HEK293 (cell line): ENCODE results near the gene HOOK1.

Experiments
- KLF8 ChIP-seq: fragments of 450-650 bp; formaldehyde crosslinking; IDR thresholded peaks from 2 replicates; pipeline ENCODE4 v1.5.1; 2016; ENCODE audit warnings: missing biosample characterization, missing genetic modification characterization
- OSR2 ChIP-seq: fragments of 450-650 bp; formaldehyde crosslinking; IDR thresholded peaks from 2 replicates; pipeline ENCODE4 v1.5.1; 2016; ENCODE audit warnings: missing biosample characterization, missing genetic modification characterization
- PBX3 ChIP-seq: sonication (generic); formaldehyde crosslinking; IDR thresholded peaks from 2 replicates; pipeline ENCODE4 v1.8.1; 2022; ENCODE audit warnings: mild to moderate bottlenecking, moderate library complexity, missing genetic modification reagents
- SCRT1 ChIP-seq: fragments of 450-650 bp; formaldehyde crosslinking; IDR thresholded peaks from 2 replicates; pipeline ENCODE4 v1.5.1; 2016; ENCODE audit warnings: missing biosample characterization, missing genetic modification characterization, borderline replicate concordance
- SCRT2 ChIP-seq: fragments of 450-650 bp; formaldehyde crosslinking; IDR thresholded peaks from 2 replicates; pipeline ENCODE4 v1.5.1; 2016; ENCODE audit warnings: missing biosample characterization, missing genetic modification characterization
- SETDB1 ChIP-seq: IDR thresholded peaks from one replicate; pipeline ENCODE4 v1.6.1; 2017; ENCODE audit warnings: mild to moderate bottlenecking, low read length, moderate library complexity, mixed read lengths; ENCODE audit not compliant: insufficient read length
- SP7 ChIP-seq: fragments of 450-650 bp; formaldehyde crosslinking; IDR thresholded peaks from 2 replicates; pipeline ENCODE4 v1.5.1; 2016; ENCODE audit warnings: missing biosample characterization, missing genetic modification characterization
- YY1 ChIP-seq: fragments of 450-650 bp; formaldehyde crosslinking; IDR thresholded peaks from 2 replicates; pipeline ENCODE4 v1.5.1; 2018; ENCODE audit warnings: missing biosample characterization, missing genetic modification characterization
- ZBTB11 ChIP-seq: fragments of 450-650 bp; formaldehyde crosslinking; conservative IDR thresholded peaks from 2 replicates; pipeline ENCODE4 v1.5.1; 2016; ENCODE audit warnings: low read depth, missing biosample characterization, missing genetic modification characterization
- ZBTB17 ChIP-seq: fragments of 450-650 bp; formaldehyde crosslinking; IDR thresholded peaks from 2 replicates; pipeline ENCODE4 v1.5.1; 2016; ENCODE audit warnings: missing biosample characterization, missing genetic modification characterization
- ZBTB20 ChIP-seq: fragments of 450-650 bp; formaldehyde crosslinking; IDR thresholded peaks from 2 replicates; pipeline ENCODE4 v1.5.1; 2016; ENCODE audit warnings: missing biosample characterization, missing genetic modification characterization
- ZNF19 ChIP-seq: fragments of 450-650 bp; formaldehyde crosslinking; IDR thresholded peaks from 2 replicates; pipeline ENCODE4; 2016; ENCODE audit warnings: missing biosample characterization, missing genetic modification characterization, low read depth
- ZNF221 ChIP-seq: fragments of 450-650 bp; formaldehyde crosslinking; IDR thresholded peaks from 2 replicates; pipeline ENCODE4 v1.5.1; 2017; ENCODE audit warnings: missing biosample characterization, missing genetic modification characterization, borderline replicate concordance
- ZNF292 ChIP-seq: fragments of 450-650 bp; formaldehyde crosslinking; IDR thresholded peaks from 2 replicates; pipeline ENCODE4 v1.5.1; 2016; ENCODE audit warnings: low read depth, missing biosample characterization, missing genetic modification characterization, borderline replicate concordance
- ZNF311 ChIP-seq: fragments of 450-650 bp; formaldehyde crosslinking; IDR thresholded peaks from 2 replicates; pipeline ENCODE4 v1.5.1; 2017; ENCODE audit warnings: missing biosample characterization, missing genetic modification characterization, borderline replicate concordance
- ZNF335 ChIP-seq: fragments of 450-650 bp; formaldehyde crosslinking; conservative IDR thresholded peaks from 2 replicates; pipeline ENCODE4 v1.5.1; 2016; ENCODE audit warnings: missing biosample characterization, missing genetic modification characterization
- ZNF341 ChIP-seq: fragments of 450-650 bp; formaldehyde crosslinking; IDR thresholded peaks from 2 replicates; pipeline ENCODE4; 2016; ENCODE audit warnings: low read depth, missing biosample characterization, missing genetic modification characterization
- ZNF391 ChIP-seq: fragments of 450-650 bp; formaldehyde crosslinking; IDR thresholded peaks from 2 replicates; pipeline ENCODE4 v1.5.1; 2016; ENCODE audit warnings: low read depth, missing biosample characterization, missing genetic modification characterization, borderline replicate concordance
- ZNF473 ChIP-seq: fragments of 450-650 bp; formaldehyde crosslinking; IDR thresholded peaks from 2 replicates; pipeline ENCODE4 v1.5.1; 2017; ENCODE audit warnings: missing biosample characterization, missing genetic modification characterization
- ZNF501 ChIP-seq: fragments of 450-650 bp; formaldehyde crosslinking; IDR thresholded peaks from 2 replicates; pipeline ENCODE4 v1.5.1; 2016; ENCODE audit warnings: missing biosample characterization, missing genetic modification characterization
- ZNF600 ChIP-seq: fragments of 450-650 bp; formaldehyde crosslinking; IDR thresholded peaks from 2 replicates; pipeline ENCODE4 v1.5.1; 2016; ENCODE audit warnings: missing biosample characterization, missing genetic modification characterization
- ZNF670 ChIP-seq: fragments of 450-650 bp; formaldehyde crosslinking; IDR thresholded peaks from 2 replicates; pipeline ENCODE4 v1.5.1; 2016; ENCODE audit warnings: missing biosample characterization, missing genetic modification characterization, low read depth
- ZSCAN23 ChIP-seq: fragments of 450-650 bp; formaldehyde crosslinking; IDR thresholded peaks from 2 replicates; pipeline ENCODE4 v1.5.1; 2016; ENCODE audit warnings: missing biosample characterization, missing genetic modification characterization
- TF ChIP-seq, protein P1 (sequence below): fragments of 450-650 bp; formaldehyde crosslinking; IDR thresholded peaks from 2 replicates; pipeline ENCODE4 v1.5.1; 2016; ENCODE audit warnings: missing biosample characterization, missing genetic modification characterization
- TF ChIP-seq, protein P2 (sequence below): fragments of 450-650 bp; formaldehyde crosslinking; IDR thresholded peaks from 2 replicates; pipeline ENCODE4 v1.5.1; 2017; ENCODE audit warnings: missing biosample characterization, missing genetic modification characterization
- TF ChIP-seq, protein P3 (sequence below): fragments of 450-650 bp; formaldehyde crosslinking; IDR thresholded peaks from 2 replicates; pipeline ENCODE4 v1.5.1; 2016; ENCODE audit warnings: missing biosample characterization, missing genetic modification characterization
- TF ChIP-seq, protein P4 (sequence below): fragments of 450-650 bp; formaldehyde crosslinking; IDR thresholded peaks from 2 replicates; pipeline ENCODE4 v1.5.1; 2016; ENCODE audit warnings: missing biosample characterization, missing genetic modification characterization

HOOK1 gene

GRCh38 chr1:59816318-59816878 is 1.6 kb downstream of the HOOK1 start (continued):
- TF ChIP-seq, protein P1, sequence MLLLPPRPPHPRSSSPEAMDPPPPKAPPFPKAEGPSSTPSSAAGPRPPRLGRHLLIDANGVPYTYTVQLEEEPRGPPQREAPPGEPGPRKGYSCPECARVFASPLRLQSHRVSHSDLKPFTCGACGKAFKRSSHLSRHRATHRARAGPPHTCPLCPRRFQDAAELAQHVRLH (tag by site-specific recombination): no peak
- TF ChIP-seq ZNF501 (tag by site-specific recombination): no peak
- TF ChIP-seq SP7 (tag by site-specific recombination): peak; percentile 96
- no peak for TF ChIP-seq ZBTB20 (tag by site-specific recombination)
- no peak for TF ChIP-seq ZNF221 (tag by site-specific recombination)
- TF ChIP-seq ZBTB17 (tag by site-specific recombination): 0 out of 2 replicates have a peak, but pooled peaks have one; percentile 8
- no peak for TF ChIP-seq OSR2 (tag by site-specific recombination)
- TF ChIP-seq ZNF341 (tag by site-specific recombination): no peak
- no peak for TF ChIP-seq YY1 (tag by site-specific recombination)
- no peak for TF ChIP-seq ZNF473
- no peak for TF ChIP-seq ZNF292 (tag by site-specific recombination)
- TF ChIP-seq ZNF670: no peak
- TF ChIP-seq, protein P2, sequence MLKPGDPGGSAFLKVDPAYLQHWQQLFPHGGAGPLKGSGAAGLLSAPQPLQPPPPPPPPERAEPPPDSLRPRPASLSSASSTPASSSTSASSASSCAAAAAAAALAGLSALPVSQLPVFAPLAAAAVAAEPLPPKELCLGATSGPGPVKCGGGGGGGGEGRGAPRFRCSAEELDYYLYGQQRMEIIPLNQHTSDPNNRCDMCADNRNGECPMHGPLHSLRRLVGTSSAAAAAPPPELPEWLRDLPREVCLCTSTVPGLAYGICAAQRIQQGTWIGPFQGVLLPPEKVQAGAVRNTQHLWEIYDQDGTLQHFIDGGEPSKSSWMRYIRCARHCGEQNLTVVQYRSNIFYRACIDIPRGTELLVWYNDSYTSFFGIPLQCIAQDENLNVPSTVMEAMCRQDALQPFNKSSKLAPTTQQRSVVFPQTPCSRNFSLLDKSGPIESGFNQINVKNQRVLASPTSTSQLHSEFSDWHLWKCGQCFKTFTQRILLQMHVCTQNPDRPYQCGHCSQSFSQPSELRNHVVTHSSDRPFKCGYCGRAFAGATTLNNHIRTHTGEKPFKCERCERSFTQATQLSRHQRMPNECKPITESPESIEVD: peak; percentile 23
- TF ChIP-seq, protein P3, sequence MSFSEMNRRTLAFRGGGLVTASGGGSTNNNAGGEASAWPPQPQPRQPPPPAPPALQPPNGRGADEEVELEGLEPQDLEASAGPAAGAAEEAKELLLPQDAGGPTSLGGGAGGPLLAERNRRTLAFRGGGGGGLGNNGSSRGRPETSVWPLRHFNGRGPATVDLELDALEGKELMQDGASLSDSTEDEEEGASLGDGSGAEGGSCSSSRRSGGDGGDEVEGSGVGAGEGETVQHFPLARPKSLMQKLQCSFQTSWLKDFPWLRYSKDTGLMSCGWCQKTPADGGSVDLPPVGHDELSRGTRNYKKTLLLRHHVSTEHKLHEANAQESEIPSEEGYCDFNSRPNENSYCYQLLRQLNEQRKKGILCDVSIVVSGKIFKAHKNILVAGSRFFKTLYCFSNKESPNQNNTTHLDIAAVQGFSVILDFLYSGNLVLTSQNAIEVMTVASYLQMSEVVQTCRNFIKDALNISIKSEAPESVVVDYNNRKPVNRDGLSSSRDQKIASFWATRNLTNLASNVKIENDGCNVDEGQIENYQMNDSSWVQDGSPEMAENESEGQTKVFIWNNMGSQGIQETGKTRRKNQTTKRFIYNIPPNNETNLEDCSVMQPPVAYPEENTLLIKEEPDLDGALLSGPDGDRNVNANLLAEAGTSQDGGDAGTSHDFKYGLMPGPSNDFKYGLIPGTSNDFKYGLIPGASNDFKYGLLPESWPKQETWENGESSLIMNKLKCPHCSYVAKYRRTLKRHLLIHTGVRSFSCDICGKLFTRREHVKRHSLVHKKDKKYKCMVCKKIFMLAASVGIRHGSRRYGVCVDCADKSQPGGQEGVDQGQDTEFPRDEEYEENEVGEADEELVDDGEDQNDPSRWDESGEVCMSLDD (tag by site-specific recombination): no peak
- TF ChIP-seq SCRT2 (tag by site-specific recombination): peak; percentile 49; the same call in 1 of the 2 replicates
- no peak for TF ChIP-seq ZNF600 (tag by site-specific recombination)
- TF ChIP-seq KLF8 (tag by site-specific recombination): no peak
- TF ChIP-seq ZBTB11 (tag by site-specific recombination): no peak
- no peak for TF ChIP-seq SETDB1
- no peak for TF ChIP-seq ZNF19 (tag by site-specific recombination)
- TF ChIP-seq, protein P4, sequence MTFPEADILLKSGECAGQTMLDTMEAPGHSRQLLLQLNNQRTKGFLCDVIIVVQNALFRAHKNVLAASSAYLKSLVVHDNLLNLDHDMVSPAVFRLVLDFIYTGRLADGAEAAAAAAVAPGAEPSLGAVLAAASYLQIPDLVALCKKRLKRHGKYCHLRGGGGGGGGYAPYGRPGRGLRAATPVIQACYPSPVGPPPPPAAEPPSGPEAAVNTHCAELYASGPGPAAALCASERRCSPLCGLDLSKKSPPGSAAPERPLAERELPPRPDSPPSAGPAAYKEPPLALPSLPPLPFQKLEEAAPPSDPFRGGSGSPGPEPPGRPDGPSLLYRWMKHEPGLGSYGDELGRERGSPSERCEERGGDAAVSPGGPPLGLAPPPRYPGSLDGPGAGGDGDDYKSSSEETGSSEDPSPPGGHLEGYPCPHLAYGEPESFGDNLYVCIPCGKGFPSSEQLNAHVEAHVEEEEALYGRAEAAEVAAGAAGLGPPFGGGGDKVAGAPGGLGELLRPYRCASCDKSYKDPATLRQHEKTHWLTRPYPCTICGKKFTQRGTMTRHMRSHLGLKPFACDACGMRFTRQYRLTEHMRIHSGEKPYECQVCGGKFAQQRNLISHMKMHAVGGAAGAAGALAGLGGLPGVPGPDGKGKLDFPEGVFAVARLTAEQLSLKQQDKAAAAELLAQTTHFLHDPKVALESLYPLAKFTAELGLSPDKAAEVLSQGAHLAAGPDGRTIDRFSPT (tag by site-specific recombination): no peak
- no peak for TF ChIP-seq PBX3 (CRISPR knock-in tag)
- no peak for TF ChIP-seq ZNF335 (tag by site-specific recombination)
- TF ChIP-seq ZNF391 (tag by site-specific recombination): no peak
- TF ChIP-seq ZNF311 (tag by site-specific recombination): no peak
- TF ChIP-seq ZSCAN23: no peak
- TF ChIP-seq SCRT1: 0 out of 2 replicates have a peak, but pooled peaks have one; percentile 15
